Brain microvascular endothelial cell (primary cell): ENCODE results near the gene PLEKHA4.

Experiments
- DNase-seq: peaks from one replicate; pipeline ENCODE4 v3.0.0-alpha.2; 2020
- H3K27ac ChIP-seq: fragments of 250-450 bp; sonication (Bioruptor Pico); 2 replicates; pipeline ENCODE4 v1.5.1; 2020; ENCODE audit warnings: mild to moderate bottlenecking, moderate library complexity
- H3K27me3 ChIP-seq: fragments of 250-450 bp; sonication (Bioruptor Pico); replicated peaks from 2 replicates; pipeline ENCODE4 v1.5.1; 2020; ENCODE audit warnings: mild to moderate bottlenecking
- H3K36me3 ChIP-seq: fragments of 250-450 bp; sonication (Bioruptor Pico); replicated peaks from 2 replicates; pipeline ENCODE4 v1.5.1; 2020; ENCODE audit warnings: mild to moderate bottlenecking
- H3K4me3 ChIP-seq: 2 replicates; pipeline ENCODE4 v1.5.1; 2011; ENCODE audit warnings: low read depth, mild to moderate bottlenecking, control low read depth, low read length, moderate library complexity
- CTCF ChIP-seq: IDR thresholded peaks from 2 replicates; pipeline ENCODE4 v1.5.1; 2011; ENCODE audit warnings: low read depth, mild to moderate bottlenecking, moderate library complexity, low read length, control low read depth, inconsistent platforms; ENCODE audit errors: missing control alignments
- in situ Hi-C: cut with HindIII; loops from 2 replicates; pipeline ENCODE4 v1.10.0; 2017; ENCODE audit warnings: low sequenced_read_pairs, low pct_ligation_motif_present

Gene PLEKHA4

GRCh38 chr19:48810151-48810550 is 58.3 kb downstream of the PLEKHA4 start:
- Histone ChIP-seq H3K27me3 (no peaks in the 10 kb centered on the region), H3K27ac (no peak overlapping the region), H3K4me3 (peak overlapping the region; percentile 69), H3K36me3 (no peaks in the 10 kb centered on the region)
- no peak for TF ChIP-seq CTCF
- no peak for DNase-seq
- in situ Hi-C loops, result no loop called here

- no peak for DNase-seq
- no peak overlapping the region for H3K27ac ChIP-seq
- no peaks in the 10 kb centered on the region for H3K36me3 ChIP-seq
- TF ChIP-seq CTCF, result peak; percentile 6
- no peaks in the 10 kb centered on the region for H3K27me3 ChIP-seq
- no peak overlapping the region for H3K4me3 ChIP-seq
- in situ Hi-C loops, result no loop called here
Observed at GRCh38 chr19:48807590-48808308, 60.7 kb downstream of the PLEKHA4 start.

- no peak for DNase-seq
- no peak overlapping the region for H3K4me3 ChIP-seq
Observed at GRCh38 chr19:48806818-48807589, 61.4 kb downstream of the PLEKHA4 start.

GRCh38 chr19:48806518-48806817 is 61.9 kb downstream of the PLEKHA4 start:
- H3K36me3 ChIP-seq, result no peaks in the 10 kb centered on the region
- in situ Hi-C loops, result no loop called here
- H3K27ac ChIP-seq, result no peak overlapping the region
- H3K27me3 ChIP-seq, result no peaks in the 10 kb centered on the region
- H3K4me3 ChIP-seq, result no peak overlapping the region
- DNase-seq, result peak; percentile 45
- no peak for TF ChIP-seq CTCF

More at GRCh38 chr19:48806818-48807589, 61.4 kb downstream of the PLEKHA4 start:
- no peak overlapping the region for H3K27ac ChIP-seq
- TF ChIP-seq CTCF, result no peak
- no peaks in the 10 kb centered on the region for H3K27me3 ChIP-seq
- in situ Hi-C loops, result no loop called here
- H3K36me3 ChIP-seq, result no peaks in the 10 kb centered on the region

- DNase-seq, result no peak
Observed at GRCh38 chr19:48805452-48805851, 63.0 kb downstream of the PLEKHA4 start.

More at GRCh38 chr19:48805452-48805851, 63.0 kb downstream of the PLEKHA4 start:
- in situ Hi-C loops, result no loop called here
- H3K27ac ChIP-seq, result no peak overlapping the region
- no peak overlapping the region for H3K4me3 ChIP-seq
- no peak for TF ChIP-seq CTCF
- H3K27me3 ChIP-seq, result no peaks in the 10 kb centered on the region
- H3K36me3 ChIP-seq, result no peaks in the 10 kb centered on the region
